Right lobe of liver (tissue), 6 donors: ENCODE results near the gene ERGIC1. TPM values are rescaled to one million over a fixed set of nuclear protein-coding genes. Genes with fewer than 3 reads are reported as not detected.

Experiments used
- ATAC-seq, 4 donors: fragments of 200-7000 bp; cut with Tn5 transposase; one replicate each; pipeline ENCODE4 v1.9.1; 2020; ENCODE audit warnings: mild to moderate bottlenecking in 4 of 4, moderate library complexity in 4 of 4
- DNase-seq, 3 donors: peaks; one replicate each; pipeline ENCODE4 v3.0.0-alpha.2; 2020
- H3K27ac ChIP-seq, 3 donors: fragments of 200-600 bp; one replicate each; pipeline ENCODE4 v1.8.0; 2022
- H3K27me3 ChIP-seq, 2 donors: fragments of 200-600 bp; one replicate each; pipeline ENCODE4 v1.8.0; 2022
- H3K36me3 ChIP-seq, 4 donors: fragments of 200-600 bp; sonication (generic) in 1 of 4; one replicate each; pipeline versions ENCODE4 v1.5.1 to v1.8.0; 2017 to 2022; ENCODE audit warnings: control low read depth in 1 of 4
- H3K4me1 ChIP-seq, 4 donors: fragments of 200-600 bp; sonication (generic) in 1 of 4; one replicate each; pipeline versions ENCODE4 v1.5.1 to v1.8.0; 2017 to 2022; ENCODE audit warnings: control low read depth in 1 of 4
- H3K4me3 ChIP-seq, 3 donors: fragments of 200-600 bp; one replicate each; pipeline ENCODE4 v1.8.0; 2022
- H3K9me3 ChIP-seq, 4 donors: fragments of 200-600 bp; sonication (generic) in 1 of 4; one replicate each; pipeline versions ENCODE4 v1.5.1 to v1.8.0; 2017 to 2022; ENCODE audit warnings: control low read depth in 1 of 4
- POLR2A ChIP-seq: fragments of 450-650 bp; IDR thresholded peaks from one replicate; pipeline ENCODE4 v1.6.1; 2017; ENCODE audit warnings: antibody characterized with exemption, mild to moderate bottlenecking
- WGBS: methylation state at CpG from one replicate; pipeline ENCODE4 v1.1.6; 2018; ENCODE audit warnings: low coverage, low lambda C conversion rate; ENCODE audit not compliant: insufficient coverage; ENCODE audit errors: missing lambda C conversion rate; 5-methylcytosine and 5-hydroxymethylcytosine counted together
- intact Hi-C, 2 donors: fragments of 100-400 bp; cut with DNase I; formaldehyde crosslinking; loops; one replicate each; pipeline versions ENCODE4 v1.11.2 to v1.14.1; 2022
- total RNA-seq, 6 experiments: library from RNA; depleted of rRNA in 2 of 6; stranded (reverse); fragments of >200 nt in 2 of 6; fragmentation: NEBNext Ultra II Directional in 3 of 6; extraction: Animal tissue kit (Norgen Biotek cat#: 25700) in 3 of 6; gene quantifications; one replicate each; pipeline versions ENCODE4 v1.1.0 to v1.2.4, GENCODE V29; 2016 to 2023
- TF ChIP-seq, protein P1 (sequence below), 4 donors: fragments of 200-600 bp in 3 of 4; fragments of 450-650 bp in 1 of 4; IDR thresholded peaks; one replicate each; pipeline versions ENCODE4 v1.5.1 to v1.8.0; 2016 to 2022; ENCODE audit warnings: antibody characterized with exemption in 4 of 4, mild to moderate bottlenecking in 2 of 4
- donor health status: DM: no; HTN: yes; CAD: no.
- donor health status: DM: no; HTN: no; CAD: no.
- donor health status: DM: no; HTN: no; CAD: no.
- donor health status: DM: no; HTN: yes; CAD: no.
- donor health status: DM: no; HTN: yes; CAD: no.

The ERGIC1 gene
- total RNA-seq, 6 experiments from 2014 or later: 103 to 264 (median 154) TPM

DNA sequence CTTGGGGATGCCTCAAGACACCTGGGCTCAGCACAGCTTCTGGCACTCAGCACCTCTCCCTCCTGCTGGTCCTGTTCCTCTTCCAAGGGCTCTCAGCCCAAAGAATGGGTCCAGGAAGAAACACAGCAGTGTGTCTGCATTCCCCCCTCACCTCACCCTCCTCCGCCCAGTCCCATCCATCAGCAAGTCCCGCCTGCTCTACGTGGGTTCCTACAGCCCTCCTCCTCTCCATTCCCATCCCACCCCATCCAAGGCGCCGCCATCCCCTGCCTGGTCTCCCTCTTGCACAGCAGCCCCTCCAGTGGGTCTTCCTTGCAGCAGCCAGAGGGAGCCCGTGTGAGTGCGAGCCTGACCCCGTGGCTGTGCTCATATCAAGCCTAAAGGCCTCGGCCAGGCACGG lies 72.8 kb downstream of the ERGIC1 start:
- Histone ChIP-seq H3K36me3 (peaks cover 0 to under 1% (median 0%) of the 10 kb centered on the region in 4 donors), H3K27me3 (no peaks in the 10 kb centered on the region), H3K27ac (no peak overlapping the region), H3K9me3 (no peaks in the 10 kb centered on the region), H3K4me1 (peaks cover 2 to 37% (median 24%) of the 10 kb centered on the region in 4 donors), H3K4me3 (no peak overlapping the region)
- ATAC-seq (no peak), DNase-seq (no peak)
- intact Hi-C loops: loop anchor here in 1 of 2 donors (10.0 kb wide), 1 partner anchor 52 kb away; no protein-coding TSS in a partner anchor
- TF ChIP-seq POLR2A: no peak
- TF ChIP-seq, protein P1, sequence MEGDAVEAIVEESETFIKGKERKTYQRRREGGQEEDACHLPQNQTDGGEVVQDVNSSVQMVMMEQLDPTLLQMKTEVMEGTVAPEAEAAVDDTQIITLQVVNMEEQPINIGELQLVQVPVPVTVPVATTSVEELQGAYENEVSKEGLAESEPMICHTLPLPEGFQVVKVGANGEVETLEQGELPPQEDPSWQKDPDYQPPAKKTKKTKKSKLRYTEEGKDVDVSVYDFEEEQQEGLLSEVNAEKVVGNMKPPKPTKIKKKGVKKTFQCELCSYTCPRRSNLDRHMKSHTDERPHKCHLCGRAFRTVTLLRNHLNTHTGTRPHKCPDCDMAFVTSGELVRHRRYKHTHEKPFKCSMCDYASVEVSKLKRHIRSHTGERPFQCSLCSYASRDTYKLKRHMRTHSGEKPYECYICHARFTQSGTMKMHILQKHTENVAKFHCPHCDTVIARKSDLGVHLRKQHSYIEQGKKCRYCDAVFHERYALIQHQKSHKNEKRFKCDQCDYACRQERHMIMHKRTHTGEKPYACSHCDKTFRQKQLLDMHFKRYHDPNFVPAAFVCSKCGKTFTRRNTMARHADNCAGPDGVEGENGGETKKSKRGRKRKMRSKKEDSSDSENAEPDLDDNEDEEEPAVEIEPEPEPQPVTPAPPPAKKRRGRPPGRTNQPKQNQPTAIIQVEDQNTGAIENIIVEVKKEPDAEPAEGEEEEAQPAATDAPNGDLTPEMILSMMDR (IDR thresholded peaks at IDR 0.05): no peak
- 88% methylated on average over 3 of the region's 10 CpGs for WGBS

DNA sequence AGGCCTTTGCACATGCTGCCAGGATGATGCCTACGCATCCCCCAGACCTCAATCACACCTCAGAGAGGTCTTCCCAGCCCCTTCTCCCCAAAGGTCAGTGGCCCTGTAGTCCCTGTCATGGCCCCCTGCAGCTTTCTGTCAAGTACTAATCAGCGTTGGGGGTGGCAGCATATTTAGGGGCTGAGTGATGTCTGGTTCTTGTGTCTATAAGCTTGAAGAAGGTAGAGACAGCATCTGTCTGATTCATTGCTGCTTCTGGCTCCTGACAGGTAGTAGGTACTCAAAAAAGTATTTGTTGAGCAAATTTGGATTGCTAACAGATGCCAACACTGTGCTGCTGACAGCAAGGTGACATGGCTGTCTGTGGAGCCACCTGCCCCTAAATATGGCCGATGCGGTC lies 73.6 kb downstream of the ERGIC1 start:
- H3K9me3 ChIP-seq: no peaks in the 10 kb centered on the region
- TF ChIP-seq POLR2A: no peak
- TF ChIP-seq, protein P1 (IDR thresholded peaks at IDR 0.05): no peak
- H3K4me1 ChIP-seq: peaks cover 2 to 30% (median 20%) of the 10 kb centered on the region in 4 donors
- H3K4me3 ChIP-seq: no peak overlapping the region
- DNase-seq (no peak), ATAC-seq (no peak)
- H3K36me3 ChIP-seq: peaks cover 0 to 6% (median 2%) of the 10 kb centered on the region in 4 donors
- no peak overlapping the region for H3K27ac ChIP-seq
- intact Hi-C loops: loop anchor here in 1 of 2 donors (10.0 kb wide), 1 partner anchor 53 kb away; no protein-coding TSS in a partner anchor
- no peaks in the 10 kb centered on the region for H3K27me3 ChIP-seq
- WGBS: 72% methylated on average over 3 of the region's 4 CpGs

DNA sequence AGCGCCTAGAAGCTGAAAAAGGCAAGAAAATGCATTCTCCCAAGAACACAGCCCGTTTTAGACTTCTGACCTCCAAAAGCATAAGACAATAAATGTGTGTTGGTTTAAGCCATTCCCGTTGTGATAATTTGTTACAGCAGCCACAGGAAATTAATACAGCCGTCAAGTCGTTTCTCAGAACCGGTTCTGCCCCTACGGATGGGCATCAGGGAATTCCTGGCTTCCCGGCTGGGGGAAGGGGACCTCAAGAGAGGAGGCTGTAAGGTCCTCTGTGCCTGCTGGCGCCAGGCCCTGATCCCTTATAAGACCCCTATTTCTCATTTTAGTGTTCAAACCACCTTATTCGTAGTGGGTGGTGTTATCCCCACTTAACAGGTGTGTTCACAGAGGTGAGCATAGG lies 74.6 kb downstream of the ERGIC1 start:
- TF ChIP-seq POLR2A: no peak
- TF ChIP-seq, protein P1 (IDR thresholded peaks at IDR 0.05): no peak
- intact Hi-C loops: loop anchor here in 1 of 2 donors (10.0 kb wide), 1 partner anchor 54 kb away; no protein-coding TSS in a partner anchor
- H3K27me3 ChIP-seq: no peaks in the 10 kb centered on the region
- ATAC-seq (no peak), DNase-seq (no peak)
- no peaks in the 10 kb centered on the region for H3K9me3 ChIP-seq
- peaks cover 0 to 6% (median 2%) of the 10 kb centered on the region in 4 donors for H3K36me3 ChIP-seq
- WGBS: 50% methylated on average over 2 of the region's 10 CpGs
- peaks cover 2 to 21% (median 12%) of the 10 kb centered on the region in 4 donors for H3K4me1 ChIP-seq
- no peak overlapping the region for H3K27ac ChIP-seq
- H3K4me3 ChIP-seq: no peak overlapping the region

DNA sequence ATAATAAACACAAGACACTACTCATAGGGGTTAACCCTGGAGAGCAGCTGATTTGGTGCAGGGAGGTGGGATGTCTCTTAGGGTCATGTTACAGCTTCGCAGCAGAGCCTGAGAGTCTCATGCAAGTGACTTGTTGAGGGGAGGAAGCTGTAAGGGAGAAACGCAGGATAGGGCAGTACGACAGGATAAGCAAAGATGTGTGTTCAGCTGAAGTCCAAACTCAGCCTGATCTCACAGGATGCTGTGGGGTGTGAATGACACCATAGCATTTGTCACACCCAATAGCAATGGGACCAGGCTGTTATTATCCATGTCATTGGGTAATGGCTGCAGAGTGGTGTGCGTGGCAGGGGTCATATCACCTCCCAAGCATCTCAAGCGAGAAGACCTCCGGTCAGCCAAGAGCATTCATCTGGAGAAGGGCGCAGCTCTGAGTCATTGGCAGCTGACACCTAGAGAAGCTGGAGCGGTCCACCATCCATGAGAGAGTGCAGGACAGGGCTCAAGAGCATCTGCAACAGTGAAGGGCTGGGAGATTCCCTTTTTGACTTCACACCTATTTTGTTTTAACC lies 76.0 kb downstream of the ERGIC1 start:
- no peak overlapping the region for H3K27ac ChIP-seq
- no peak for DNase-seq
- intact Hi-C loops: loop anchor here in 1 of 2 donors (10.0 kb wide), 1 partner anchor 55 kb away; no protein-coding TSS in a partner anchor
- no peak overlapping the region for H3K4me3 ChIP-seq
- peaks cover 5 to 14% (median 6%) of the 10 kb centered on the region in 4 donors for H3K36me3 ChIP-seq
- 74% methylated on average over 3 of the region's 8 CpGs for WGBS
- peaks cover 0 to 7% (median 3%) of the 10 kb centered on the region in 4 donors for H3K4me1 ChIP-seq
- H3K9me3 ChIP-seq: no peaks in the 10 kb centered on the region
- ATAC-seq: peak in 3 of 4 donors; percentile 6 to 22 (median 20)
- TF ChIP-seq POLR2A: no peak
- TF ChIP-seq, protein P1 (IDR thresholded peaks at IDR 0.05): no peak
- no peaks in the 10 kb centered on the region for H3K27me3 ChIP-seq
